GM19023 (cell line): ENCODE measurements around the gene SRRM2.

Source experiments
- ATAC-seq: cut with Tn5 transposase; IDR thresholded peaks from one replicate; pipeline ENCODE4 v1.9.1; 2021; ENCODE audit warnings: mild to moderate bottlenecking, moderate library complexity; ENCODE audit not compliant: unreplicated experiment

The SRRM2 gene

GRCh38 chr16:2757344-2757743, 4.9 kb downstream of the SRRM2 start:
- no peak for ATAC-seq

GRCh38 chr16:2761472-2761871, 9.0 kb downstream of the SRRM2 start:
- no peak for ATAC-seq

GRCh38 chr16:2761886-2762583, 9.6 kb downstream of the SRRM2 start:
- no peak for ATAC-seq

GRCh38 chr16:2762711-2763110, 10.3 kb downstream of the SRRM2 start:
- no peak for ATAC-seq

GRCh38 chr16:2763173-2763572, 10.7 kb downstream of the SRRM2 start:
- no peak for ATAC-seq

GRCh38 chr16:2764718-2765117, 12.3 kb downstream of the SRRM2 start:
- no peak for ATAC-seq

- no peak for ATAC-seq
Measured at GRCh38 chr16:2765462-2766404, 13.3 kb downstream of the SRRM2 start.

- ATAC-seq, result no peak
Measured at GRCh38 chr16:2766430-2767139, 14.1 kb downstream of the SRRM2 start.

- ATAC-seq, result no peak
Measured at GRCh38 chr16:2767140-2767731, 14.8 kb downstream of the SRRM2 start.

- ATAC-seq, result no peak
Measured at GRCh38 chr16:2767891-2768290, 15.5 kb downstream of the SRRM2 start.

- no peak for ATAC-seq
Measured at GRCh38 chr16:2768403-2769089, 16.1 kb downstream of the SRRM2 start.

GRCh38 chr16:2769100-2769529, 16.7 kb downstream of the SRRM2 start:
- no peak for ATAC-seq

- no peak for ATAC-seq
Measured at GRCh38 chr16:2769675-2770056, 17.2 kb downstream of the SRRM2 start.

GRCh38 chr16:2770057-2770951, 17.9 kb downstream of the SRRM2 start:
- ATAC-seq, result no peak

- ATAC-seq, result no peak
Measured at GRCh38 chr16:2771496-2772402, 19.3 kb downstream of the SRRM2 start.

- ATAC-seq, result no peak
Measured at GRCh38 chr16:2773188-2773968, 20.9 kb downstream of the SRRM2 start.

- no peak for ATAC-seq
Measured at GRCh38 chr16:2774161-2774891, 21.9 kb downstream of the SRRM2 start.
